Cardiac muscle cell (in vitro differentiated cells and primary cell): ENCODE data around the gene SCNN1G. TPM values are rescaled to one million over a fixed set of nuclear protein-coding genes. Genes with fewer than 3 reads are reported as not detected.

Experiments
- DNase-seq, 2 donors: peaks; one replicate each; pipeline versions ENCODE4 v3.0.0 to v3.0.0-alpha.2; 2010 to 2017; ENCODE audit warnings: low read depth in 1 of 2, low spot score in 1 of 2
- H3K27ac ChIP-seq: fragments of 200-600 bp; sonication (generic); 2 replicates; pipeline ENCODE4 v1.5.1; 2016
- H3K27me3 ChIP-seq: fragments of 200-600 bp; sonication (generic); 2 replicates; pipeline ENCODE4 v1.6.0; 2016; ENCODE audit warnings: control low read depth
- H3K36me3 ChIP-seq: fragments of 200-600 bp; sonication (generic); 2 replicates; pipeline ENCODE4 v1.5.1; 2016; ENCODE audit warnings: control low read depth
- H3K4me1 ChIP-seq: fragments of 200-600 bp; sonication (generic); 2 replicates; pipeline ENCODE4 v1.8.1; 2017; ENCODE audit warnings: low read depth, mild to moderate bottlenecking, mixed run types
- H3K4me3 ChIP-seq: fragments of 200-600 bp; sonication (generic); 2 replicates; pipeline ENCODE4 v1.5.1; 2016; ENCODE audit warnings: mild to moderate bottlenecking
- H3K9me3 ChIP-seq: fragments of 200-600 bp; sonication (generic); 2 replicates; pipeline ENCODE4 v1.5.1; 2017; ENCODE audit warnings: low read depth, mild to moderate bottlenecking, control low read depth
- polyA plus RNA-seq: library from polyadenylated mRNA; unstranded; fragments of >200 nt; fragmentation: Nextera tagmentation; extraction: Ambion mirVana; gene quantifications from 2 replicates; pipeline ENCODE4 v1.2.1, GENCODE V29; 2016
- total RNA-seq: library from RNA; depleted of rRNA; stranded (reverse); fragments of >200 nt; gene quantifications from 2 replicates; pipeline ENCODE4 v1.2.3, GENCODE V29; 2016
- TF ChIP-seq, protein P1 (sequence below): IDR thresholded peaks from 2 replicates; pipeline ENCODE4 v1.5.1; 2012; ENCODE audit warnings: low read depth, mild to moderate bottlenecking, low read length

Gene SCNN1G
- total and polyA plus RNA-seq, 2 experiments from 2014 or later, result not detected

DNA sequence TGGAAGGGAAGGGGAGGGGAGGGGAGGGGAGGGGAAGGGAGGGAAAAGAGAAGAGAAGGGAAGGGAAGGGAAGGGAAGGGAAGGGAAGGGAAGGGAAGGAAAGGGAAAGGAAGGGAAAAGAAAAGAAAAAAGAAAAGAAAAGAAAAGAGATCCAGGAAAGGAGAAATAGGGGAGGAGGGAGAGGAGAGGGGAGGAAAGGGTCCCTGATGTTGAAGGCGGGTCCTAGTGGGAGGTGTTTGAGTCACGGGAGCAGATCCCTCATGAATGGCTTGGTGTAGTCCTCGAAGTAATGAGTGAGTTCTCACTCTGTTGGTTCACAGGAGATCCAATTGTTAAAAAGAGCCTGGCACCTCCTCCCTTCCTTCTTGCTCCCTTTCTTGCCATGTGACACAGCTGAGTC lies 26.4 kb upstream of the SCNN1G start:
- H3K36me3 ChIP-seq, result no peaks in the 10 kb centered on the region
- H3K27ac ChIP-seq, result no peak overlapping the region
- no peak overlapping the region for H3K4me3 ChIP-seq
- TF ChIP-seq, protein P1, sequence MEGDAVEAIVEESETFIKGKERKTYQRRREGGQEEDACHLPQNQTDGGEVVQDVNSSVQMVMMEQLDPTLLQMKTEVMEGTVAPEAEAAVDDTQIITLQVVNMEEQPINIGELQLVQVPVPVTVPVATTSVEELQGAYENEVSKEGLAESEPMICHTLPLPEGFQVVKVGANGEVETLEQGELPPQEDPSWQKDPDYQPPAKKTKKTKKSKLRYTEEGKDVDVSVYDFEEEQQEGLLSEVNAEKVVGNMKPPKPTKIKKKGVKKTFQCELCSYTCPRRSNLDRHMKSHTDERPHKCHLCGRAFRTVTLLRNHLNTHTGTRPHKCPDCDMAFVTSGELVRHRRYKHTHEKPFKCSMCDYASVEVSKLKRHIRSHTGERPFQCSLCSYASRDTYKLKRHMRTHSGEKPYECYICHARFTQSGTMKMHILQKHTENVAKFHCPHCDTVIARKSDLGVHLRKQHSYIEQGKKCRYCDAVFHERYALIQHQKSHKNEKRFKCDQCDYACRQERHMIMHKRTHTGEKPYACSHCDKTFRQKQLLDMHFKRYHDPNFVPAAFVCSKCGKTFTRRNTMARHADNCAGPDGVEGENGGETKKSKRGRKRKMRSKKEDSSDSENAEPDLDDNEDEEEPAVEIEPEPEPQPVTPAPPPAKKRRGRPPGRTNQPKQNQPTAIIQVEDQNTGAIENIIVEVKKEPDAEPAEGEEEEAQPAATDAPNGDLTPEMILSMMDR, result no peak
- DNase-seq, result no peak
- peaks cover 3% of the 10 kb centered on the region for H3K27me3 ChIP-seq
- H3K9me3 ChIP-seq, result no peaks in the 10 kb centered on the region
- no peaks in the 10 kb centered on the region for H3K4me1 ChIP-seq

DNA sequence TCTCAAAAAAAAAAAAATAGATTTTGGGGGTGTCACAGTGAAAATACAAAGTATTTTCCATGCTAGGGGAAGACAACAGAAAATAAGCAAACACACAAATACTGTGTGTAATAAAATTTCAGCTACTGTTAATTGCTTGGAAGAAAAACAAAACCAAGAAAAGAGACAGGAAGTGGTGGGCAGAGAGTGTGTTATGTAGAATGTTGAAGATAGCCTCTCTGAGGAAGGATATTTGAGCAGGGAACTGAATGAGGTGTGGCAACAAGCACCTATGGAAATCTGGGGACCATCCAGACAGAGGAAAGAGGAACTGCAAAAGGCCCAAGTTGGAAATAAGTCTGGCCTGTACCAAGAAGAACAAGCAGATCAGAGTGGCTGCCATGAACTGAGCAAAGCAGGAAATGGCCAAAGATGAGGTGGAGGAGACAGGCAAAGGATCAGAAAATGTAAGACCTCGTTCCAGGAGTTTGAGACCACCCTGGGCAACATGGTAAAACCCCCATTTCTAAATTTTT lies 25.5 kb upstream of the SCNN1G start:
- no peaks in the 10 kb centered on the region for H3K4me1 ChIP-seq
- no peak overlapping the region for H3K27ac ChIP-seq
- TF ChIP-seq, protein P1, result no peak
- DNase-seq, result no peak
- H3K36me3 ChIP-seq, result no peaks in the 10 kb centered on the region
- H3K4me3 ChIP-seq, result no peak overlapping the region
- peaks cover 3% of the 10 kb centered on the region for H3K27me3 ChIP-seq
- H3K9me3 ChIP-seq, result no peaks in the 10 kb centered on the region

DNA sequence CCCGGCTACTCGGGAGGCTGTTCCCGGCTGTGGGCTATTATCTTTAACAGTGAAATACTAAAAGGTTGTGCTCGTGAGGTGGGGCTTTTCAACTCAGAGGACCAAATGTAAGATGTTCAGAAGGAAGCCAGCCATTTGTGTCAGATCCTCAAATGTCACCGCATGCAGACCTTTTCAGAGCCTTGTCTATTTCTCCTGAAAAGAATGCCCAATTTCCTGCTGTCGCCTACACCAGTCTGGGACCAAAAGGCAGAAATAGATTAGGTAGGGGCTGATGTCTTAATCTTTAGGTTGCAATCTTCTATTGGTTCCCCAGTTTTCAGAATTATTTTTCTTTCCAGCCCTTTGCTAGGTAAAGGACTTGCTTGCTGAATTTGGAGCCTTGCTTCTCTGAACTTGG lies 24.4 kb upstream of the SCNN1G start:
- Histone ChIP-seq H3K27me3 (no peaks in the 10 kb centered on the region), H3K36me3 (no peaks in the 10 kb centered on the region), H3K27ac (no peak overlapping the region), H3K9me3 (no peaks in the 10 kb centered on the region), H3K4me1 (no peaks in the 10 kb centered on the region), H3K4me3 (no peak overlapping the region)
- TF ChIP-seq, protein P1, result no peak
- DNase-seq, result no peak

DNA sequence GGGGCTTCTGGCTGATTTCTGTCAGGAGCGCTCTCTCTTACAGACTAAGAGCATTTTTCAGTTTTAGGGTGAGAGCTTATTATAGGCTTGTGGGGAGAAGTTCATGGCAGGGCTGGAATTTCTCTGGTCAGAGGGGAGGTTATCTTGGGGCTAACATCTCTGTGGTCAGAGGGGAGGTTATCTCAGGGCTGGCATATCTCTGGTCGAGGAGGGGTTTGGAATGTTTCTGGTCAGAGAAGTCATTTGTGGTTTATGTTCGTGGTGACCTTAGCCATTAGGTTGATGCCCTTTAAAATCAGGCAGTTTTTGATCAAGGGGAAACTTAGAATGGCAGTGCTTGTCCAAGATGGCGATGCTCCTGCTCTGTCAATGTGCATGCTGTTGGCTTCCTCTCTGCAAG lies 22.5 kb upstream of the SCNN1G start:
- H3K27me3 ChIP-seq, result no peaks in the 10 kb centered on the region
- no peaks in the 10 kb centered on the region for H3K9me3 ChIP-seq
- no peaks in the 10 kb centered on the region for H3K4me1 ChIP-seq
- DNase-seq, result no peak
- H3K4me3 ChIP-seq, result no peak overlapping the region
- no peak overlapping the region for H3K27ac ChIP-seq
- no peaks in the 10 kb centered on the region for H3K36me3 ChIP-seq
- TF ChIP-seq, protein P1, result no peak

DNA sequence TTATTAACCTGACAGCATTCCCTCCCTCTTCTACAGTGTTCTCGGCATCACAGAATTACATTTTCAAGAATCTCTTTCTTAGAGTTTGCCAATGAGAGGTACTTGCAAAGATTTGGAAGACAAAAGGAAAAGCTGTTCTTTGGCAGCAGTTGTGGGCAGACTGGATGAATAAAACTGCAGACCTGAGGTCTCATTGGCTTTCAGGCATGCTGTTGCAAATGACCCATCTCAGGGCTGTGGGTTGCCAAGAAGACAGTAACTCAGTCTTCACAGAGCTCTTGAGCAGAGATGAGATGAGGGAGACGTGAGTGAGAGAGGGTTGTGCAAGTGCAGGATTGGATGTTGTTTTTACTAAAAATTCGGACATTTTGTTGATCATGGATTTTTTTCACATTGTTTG lies 22.0 kb upstream of the SCNN1G start:
- TF ChIP-seq, protein P1, result no peak

DNA sequence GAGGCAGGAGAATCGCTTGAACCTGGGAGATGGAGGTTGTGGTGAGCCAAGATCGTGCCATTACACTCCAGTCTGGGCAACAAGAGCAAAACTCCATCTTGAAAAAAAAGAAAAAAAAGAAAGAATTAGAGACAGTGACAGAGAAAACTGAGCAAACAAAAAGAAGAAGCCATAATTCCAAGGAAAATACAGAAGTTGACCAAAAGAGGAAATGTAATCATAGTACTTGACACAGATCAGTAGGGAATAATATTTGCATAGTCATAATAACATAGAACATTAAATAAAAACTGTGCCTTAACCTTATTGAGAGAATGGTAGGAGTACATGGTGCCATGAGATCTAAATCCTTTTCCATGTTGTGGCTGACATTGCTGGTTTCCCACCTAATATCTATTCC lies 18.6 kb upstream of the SCNN1G start:
- Histone ChIP-seq H3K4me3 (no peak overlapping the region), H3K4me1 (no peaks in the 10 kb centered on the region), H3K27ac (no peak overlapping the region), H3K27me3 (no peaks in the 10 kb centered on the region), H3K36me3 (no peaks in the 10 kb centered on the region), H3K9me3 (no peaks in the 10 kb centered on the region)
- TF ChIP-seq, protein P1, result no peak
- DNase-seq, result no peak

More for the DNA sequence above, 22.0 kb upstream of the SCNN1G start:
- no peak for DNase-seq
- Histone ChIP-seq H3K36me3 (no peaks in the 10 kb centered on the region), H3K4me3 (no peak overlapping the region), H3K27ac (no peak overlapping the region), H3K27me3 (no peaks in the 10 kb centered on the region), H3K9me3 (no peaks in the 10 kb centered on the region), H3K4me1 (no peaks in the 10 kb centered on the region)
